K562 (cell line): Measurements from ENCODE around the gene AGAP1. TPM values are rescaled to one million over a fixed set of nuclear protein-coding genes. Genes with fewer than 3 reads are reported as not detected.

Experiments used
- ATAC-seq: fragments of 200-7000 bp; cut with Tn5 transposase; 3 replicates; pipeline ENCODE4 v1.9.1; 2020; ENCODE audit warnings: moderate library complexity
- BruUV-seq: library from RNA; stranded (reverse); fragments of 400-500 nt; replicated peaks from 2 replicates; lab custom pipeline; 2021; lab: Mats Ljungman, UMichigan
- CTCF ChIA-PET: fragments of 300-600 bp; formaldehyde crosslinking; extraction: SDS; loops from one replicate; lab custom pipeline; 2021; ENCODE audit warnings: low intra/inter-chr PET ratio; lab: Yijun Ruan, JAX
- POLR2A ChIA-PET: fragments of 300-600, 350-650 bp; sonication (Branson Sonifier 250); formaldehyde crosslinking; extraction: SDS; loops from one replicate; lab custom pipeline; 2021; ENCODE audit warnings: antibody characterized with exemption, inconsistent platforms; lab: Yijun Ruan, JAX
- DNase-seq, 4 experiments: peaks; one replicate each; pipeline versions ENCODE4 v3.0.0 to v3.0.0-alpha.2; 2011 to 2018; ENCODE audit warnings: low spot score in 3 of 4, mixed read lengths in 3 of 4; ENCODE audit errors: extremely low read depth in 1 of 4
- FAIRE-seq: peaks from 2 replicates; lab custom pipeline; 2011; peaks lifted over from hg19 to GRCh38; lab: Jason Lieb, UNC
- H2AFZ ChIP-seq: 2 replicates; pipeline ENCODE4 v1.6.0; 2011; ENCODE audit warnings: low read depth, low read length, control low read depth, inconsistent platforms
- H3K27ac ChIP-seq: fragments of 200-600 bp; 3 replicates; pipeline ENCODE4 v1.8.0; 2011; ENCODE audit warnings: low read depth, mild to moderate bottlenecking, control low read depth, inconsistent platforms, low read length, moderate library complexity, mixed read lengths; ENCODE audit errors: extremely low read depth
- H3K27me3 ChIP-seq, 2 experiments: fragments of 300-600 bp in 1 of 2; 2 replicates in 1 of 2; 3 replicates in 1 of 2; pipeline versions ENCODE4 v1.6.0 to v1.8.0; 2011; ENCODE audit warnings: inconsistent platforms in 2 of 2, low read length in 2 of 2, mild to moderate bottlenecking in 1 of 2, mixed read lengths in 1 of 2, moderate library complexity in 1 of 2; ENCODE audit not compliant: control insufficient read depth in 2 of 2, insufficient read depth in 2 of 2
- H3K36me3 ChIP-seq: fragments of 300-600 bp; 3 replicates; pipeline ENCODE4 v1.8.0; 2011; ENCODE audit warnings: mild to moderate bottlenecking, low read length, inconsistent platforms; ENCODE audit not compliant: control insufficient read depth, insufficient read depth
- H3K4me1 ChIP-seq, 2 experiments: fragments of 200-600 bp in 1 of 2; replicated peaks in 1 of 2; 2 replicates in 1 of 2; 3 replicates in 1 of 2; pipeline versions ENCODE4 v1.5.1 to v1.8.0; 2011; ENCODE audit warnings: inconsistent platforms in 2 of 2, low read length in 2 of 2, mild to moderate bottlenecking in 1 of 2, mixed read lengths in 1 of 2, moderate library complexity in 1 of 2; ENCODE audit not compliant: control insufficient read depth in 2 of 2, insufficient read depth in 2 of 2
- H3K4me2 ChIP-seq: 2 replicates; pipeline ENCODE4 v1.6.1; 2011; ENCODE audit warnings: low read length, control low read depth, inconsistent platforms, mixed read lengths; ENCODE audit not compliant: insufficient read depth
- H3K4me3 ChIP-seq: fragments of 200-600 bp; sonication (generic), shearing (Covaris generic); 2 replicates; pipeline ENCODE4 v1.5.1; 2016; ENCODE audit warnings: control low read depth, inconsistent platforms
- H3K79me2 ChIP-seq: fragments of 200-600 bp; 3 replicates; pipeline ENCODE4 v1.8.0; 2011; ENCODE audit warnings: low read length, inconsistent platforms; ENCODE audit not compliant: control insufficient read depth, insufficient read depth
- H3K9ac ChIP-seq, 2 experiments: 2 replicates each; pipeline versions ENCODE4 v1.6.0 to v1.6.1; 2011; ENCODE audit warnings: low read depth in 2 of 2, low read length in 2 of 2, control low read depth in 1 of 2, inconsistent platforms in 1 of 2, mild to moderate bottlenecking in 1 of 2, mixed read lengths in 1 of 2; ENCODE audit not compliant: insufficient read depth in 1 of 2
- H3K9me1 ChIP-seq: one replicate; pipeline ENCODE4 v1.6.0; 2011; ENCODE audit warnings: inconsistent platforms, mild to moderate bottlenecking, low read length, moderate library complexity; ENCODE audit not compliant: control insufficient read depth, insufficient read depth
- H3K9me3 ChIP-seq: replicated peaks from 2 replicates; pipeline ENCODE4 v1.5.1; 2011; ENCODE audit warnings: low read depth, low read length, inconsistent platforms; ENCODE audit not compliant: control insufficient read depth, insufficient read depth
- H4K20me1 ChIP-seq: replicated peaks from 2 replicates; pipeline ENCODE4 v1.6.1; 2011; ENCODE audit warnings: low read length, inconsistent platforms, mixed read lengths; ENCODE audit not compliant: control insufficient read depth, insufficient read depth
- CHD1 ChIP-seq: fragments of 200-600 bp; sonication (generic); IDR thresholded peaks from one replicate; pipeline ENCODE4 v1.6.1; 2012; ENCODE audit warnings: mild to moderate bottlenecking, moderate library complexity, low read length, inconsistent platforms
- HCFC1 ChIP-seq: IDR thresholded peaks from 2 replicates; pipeline ENCODE4 v1.6.1; 2012; ENCODE audit warnings: low read depth, low read length, improper control_type of control experiment
- KAT7 ChIP-seq: sonication (generic); formaldehyde crosslinking; IDR thresholded peaks from 2 replicates; pipeline ENCODE4 v1.8.0; 2022; ENCODE audit warnings: missing genetic modification reagents, mild to moderate bottlenecking, borderline replicate concordance
- MEF2D ChIP-seq: conservative IDR thresholded peaks from 2 replicates; pipeline ENCODE4 v1.6.1; 2016; ENCODE audit warnings: low read depth, missing genetic modification characterization, missing compliant biosample characterization
- PML ChIP-seq: IDR thresholded peaks from 2 replicates; pipeline ENCODE4 v1.6.1; 2012; ENCODE audit warnings: low read length, inconsistent platforms
- RBM39 ChIP-seq: fragments of 200-400 bp; formaldehyde crosslinking; optimal IDR thresholded peaks from 2 replicates; pipeline ENCODE3; 2018; ENCODE audit warnings: low read depth, low read length
- RERE ChIP-seq: sonication (generic); formaldehyde crosslinking; IDR thresholded peaks from 2 replicates; pipeline ENCODE4 v1.8.0; 2023; ENCODE audit warnings: missing genetic modification reagents, mild to moderate bottlenecking, borderline replicate concordance
- SUPT5H ChIP-seq: fragments of 450-650 bp; IDR thresholded peaks from 2 replicates; pipeline ENCODE4 v1.6.1; 2016
- ZFP30 ChIP-seq: fragments of 250-450 bp; sonication (Bioruptor Pico); IDR thresholded peaks from 2 replicates; pipeline ENCODE4 v1.8.0; 2022; ENCODE audit warnings: moderate library complexity, mild to moderate bottlenecking, inconsistent platforms, borderline replicate concordance
- ZNF76 ChIP-seq: fragments of 250-450 bp; sonication (Bioruptor Pico); IDR thresholded peaks from 2 replicates; pipeline ENCODE4 v1.4.0; 2020; ENCODE audit warnings: mild to moderate bottlenecking, moderate library complexity, borderline replicate concordance
- WGBS: fragments of 100-300 bp; shearing (Covaris generic); methylation state at CpG from one replicate; pipeline ENCODE4 v1.1.6; 2016; ENCODE audit warnings: low coverage, mixed read lengths; ENCODE audit not compliant: insufficient coverage; ENCODE audit errors: missing lambda C conversion rate; 5-methylcytosine and 5-hydroxymethylcytosine counted together
- in situ Hi-C: fragments of 300-500 bp; cut with MboI; formaldehyde crosslinking; loops from 4 replicates; pipeline ENCODE4 v1.15.0; 2018; ENCODE audit warnings: inconsistent platforms, mixed read lengths
- intact Hi-C: fragments of 100-400 bp; cut with micrococcal nuclease; formaldehyde crosslinking; loops from 2 replicates; pipeline ENCODE4 v1.14.2; 2022
- polyA plus RNA-seq, 8 experiments: library from polyadenylated mRNA; depleted of rRNA in 4 of 8; stranded (reverse) in 5 of 8; unstranded in 3 of 8; fragments of >200 nt; fragmentation: Nextera tagmentation in 2 of 8; fragmentation: Illumina TruSeq in 1 of 8; extraction: Ambion mirVana in 2 of 8; extraction: Trizol in 1 of 8; gene quantifications; 2 replicates each; pipeline versions ENCODE4 v1.2.1 to v1.2.3, GENCODE V29; 2011 to 2014; ENCODE audit warnings: inconsistent platforms in 1 of 8, missing spikeins in 1 of 8
- total RNA-seq, 7 experiments: library from RNA; depleted of rRNA in 6 of 7; stranded (reverse); fragments of >200 nt in 6 of 7; fragmentation: Illumina TruSeq in 2 of 7; extraction: Trizol in 2 of 7; gene quantifications; 2 replicates each; pipeline versions ENCODE4 v1.2.1 to v1.2.3, GENCODE V29; 2011 to 2021; ENCODE audit warnings: low replicate concordance in 1 of 7
- TF ChIP-seq, protein P1 (sequence below): sonication (generic); formaldehyde crosslinking; IDR thresholded peaks from 2 replicates; pipeline ENCODE4 v1.4.0; 2020; ENCODE audit warnings: mild to moderate bottlenecking, missing genetic modification reagents
- TF ChIP-seq, protein P2 (sequence below): fragments of 250-450 bp; sonication (Bioruptor Pico); IDR thresholded peaks from 2 replicates; pipeline ENCODE4 v1.6.1; 2021; ENCODE audit warnings: mild to moderate bottlenecking

The AGAP1 gene
- total and polyA plus RNA-seq, 9 of the 15 experiments (the other 6 are each of a cell fraction or from before 2014, with no cell fraction given): 1.3 to 24.0 (median 10.6) TPM

DNA sequence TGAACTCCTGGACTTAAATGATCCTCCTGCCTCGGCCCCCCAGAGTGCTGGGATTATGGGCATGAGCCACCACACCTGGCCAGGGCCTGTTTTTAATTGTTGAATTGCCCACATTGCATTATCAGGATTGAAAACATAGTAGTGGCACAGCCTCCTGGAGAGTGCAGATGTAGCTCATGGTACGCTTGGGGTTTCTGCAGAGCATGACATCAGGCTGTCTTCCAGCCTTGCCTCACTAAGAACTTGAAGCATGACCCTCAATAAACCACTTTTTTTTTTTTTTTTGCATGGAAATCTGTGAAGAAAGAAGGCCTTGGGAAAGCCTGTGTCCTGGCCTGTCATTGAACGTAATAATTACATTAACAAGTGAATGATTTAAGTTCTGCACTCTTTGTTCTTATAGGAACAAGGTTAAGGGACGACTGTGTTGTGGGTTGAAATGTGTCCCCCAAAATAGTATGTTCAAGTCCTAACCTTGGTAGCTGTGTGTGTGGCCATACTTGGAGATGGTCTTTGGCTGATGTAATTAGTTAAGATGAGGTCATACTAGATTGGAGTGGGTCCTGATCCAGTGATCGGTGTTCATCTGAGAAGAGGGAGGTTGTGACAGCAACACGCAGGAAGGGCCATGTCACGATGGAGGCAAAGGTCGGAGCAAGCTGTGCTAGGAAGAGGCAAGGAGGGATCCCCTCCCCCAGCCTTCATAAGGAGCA, 90.2 kb downstream of the AGAP1 start (continued):
- TF ChIP-seq RERE (no peak), CHD1 (no peak), RBM39 (no peak)

DNA sequence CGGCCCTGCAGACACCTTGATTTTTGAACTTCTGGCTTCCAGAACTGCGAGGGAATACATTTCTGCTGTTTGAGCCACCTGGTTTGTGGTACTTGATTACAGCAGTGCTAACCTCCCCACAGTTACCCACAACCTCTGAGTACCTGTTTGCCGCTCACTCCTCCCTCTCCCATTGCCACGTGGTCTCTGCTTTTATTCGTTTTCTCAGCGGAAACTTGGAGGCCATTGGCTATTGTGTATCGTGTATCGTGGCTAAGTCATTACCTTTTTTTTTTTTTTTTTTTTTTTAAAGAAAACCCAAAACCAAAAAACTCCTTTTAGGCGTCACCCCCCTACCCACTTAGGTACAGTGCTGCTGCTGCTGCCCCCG, 90.8 kb downstream of the AGAP1 start:
- Histone ChIP-seq H3K27me3 (no peaks in the 10 kb centered on the region), H3K36me3 (no peaks in the 10 kb centered on the region), H3K79me2 (peaks cover 54% of the 10 kb centered on the region), H2AFZ (no peak overlapping the region), H3K27ac (no peak overlapping the region), H3K4me2 (no peak overlapping the region), H3K9me1 (no peaks in the 10 kb centered on the region), H3K4me3 (no peak overlapping the region), H3K9ac (no peak overlapping the region), H3K4me1 (no peaks in the 10 kb centered on the region), H4K20me1 (peaks cover 24% of the 10 kb centered on the region), H3K9me3 (no peaks in the 10 kb centered on the region)
- ATAC-seq: no peak
- 62% methylated on average over 6 of the region's 10 CpGs for WGBS
- in situ Hi-C loops: loop anchor here (10.0 kb wide), 2 partner anchors 150 to 450 kb away; no protein-coding TSS in a partner anchor
- TF ChIP-seq HCFC1 (no peak), PML (no peak), ZFP30 (CRISPR knock-in tag) (no peak), ZNF76 (no peak), MEF2D (tag) (no peak), KAT7 (CRISPR knock-in tag) (no peak), SUPT5H (no peak)
- TF ChIP-seq, protein P1, sequence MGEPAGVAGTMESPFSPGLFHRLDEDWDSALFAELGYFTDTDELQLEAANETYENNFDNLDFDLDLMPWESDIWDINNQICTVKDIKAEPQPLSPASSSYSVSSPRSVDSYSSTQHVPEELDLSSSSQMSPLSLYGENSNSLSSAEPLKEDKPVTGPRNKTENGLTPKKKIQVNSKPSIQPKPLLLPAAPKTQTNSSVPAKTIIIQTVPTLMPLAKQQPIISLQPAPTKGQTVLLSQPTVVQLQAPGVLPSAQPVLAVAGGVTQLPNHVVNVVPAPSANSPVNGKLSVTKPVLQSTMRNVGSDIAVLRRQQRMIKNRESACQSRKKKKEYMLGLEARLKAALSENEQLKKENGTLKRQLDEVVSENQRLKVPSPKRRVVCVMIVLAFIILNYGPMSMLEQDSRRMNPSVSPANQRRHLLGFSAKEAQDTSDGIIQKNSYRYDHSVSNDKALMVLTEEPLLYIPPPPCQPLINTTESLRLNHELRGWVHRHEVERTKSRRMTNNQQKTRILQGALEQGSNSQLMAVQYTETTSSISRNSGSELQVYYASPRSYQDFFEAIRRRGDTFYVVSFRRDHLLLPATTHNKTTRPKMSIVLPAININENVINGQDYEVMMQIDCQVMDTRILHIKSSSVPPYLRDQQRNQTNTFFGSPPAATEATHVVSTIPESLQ (CRISPR knock-in tag): no peak
- TF ChIP-seq, protein P2, sequence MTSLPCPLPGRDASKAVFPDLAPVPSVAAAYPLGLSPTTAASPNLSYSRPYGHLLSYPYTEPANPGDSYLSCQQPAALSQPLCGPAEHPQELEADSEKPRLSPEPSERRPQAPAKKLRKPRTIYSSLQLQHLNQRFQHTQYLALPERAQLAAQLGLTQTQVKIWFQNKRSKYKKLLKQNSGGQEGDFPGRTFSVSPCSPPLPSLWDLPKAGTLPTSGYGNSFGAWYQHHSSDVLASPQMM (CRISPR knock-in tag): no peak
- BruUV-seq: no TSS peak
- no peak for DNase-seq
- intact Hi-C loops: no loop called here
- no peak for FAIRE-seq
- CTCF ChIA-PET: no interaction called here
- POLR2A ChIA-PET: no interaction called here
